NCI-H1105 (cell line): Measurements from ENCODE around the gene CD38.
"Not testable (repeated sequence)": the region's sequence is repeated elsewhere in the genome, so short reads cannot be mapped to it uniquely, and the experiment has no call there.

Source experiments
- DNase-seq: peaks from one replicate; lab custom pipeline; 2025; lab: John Stamatoyannopoulos, UW

CD38 gene

DNA sequence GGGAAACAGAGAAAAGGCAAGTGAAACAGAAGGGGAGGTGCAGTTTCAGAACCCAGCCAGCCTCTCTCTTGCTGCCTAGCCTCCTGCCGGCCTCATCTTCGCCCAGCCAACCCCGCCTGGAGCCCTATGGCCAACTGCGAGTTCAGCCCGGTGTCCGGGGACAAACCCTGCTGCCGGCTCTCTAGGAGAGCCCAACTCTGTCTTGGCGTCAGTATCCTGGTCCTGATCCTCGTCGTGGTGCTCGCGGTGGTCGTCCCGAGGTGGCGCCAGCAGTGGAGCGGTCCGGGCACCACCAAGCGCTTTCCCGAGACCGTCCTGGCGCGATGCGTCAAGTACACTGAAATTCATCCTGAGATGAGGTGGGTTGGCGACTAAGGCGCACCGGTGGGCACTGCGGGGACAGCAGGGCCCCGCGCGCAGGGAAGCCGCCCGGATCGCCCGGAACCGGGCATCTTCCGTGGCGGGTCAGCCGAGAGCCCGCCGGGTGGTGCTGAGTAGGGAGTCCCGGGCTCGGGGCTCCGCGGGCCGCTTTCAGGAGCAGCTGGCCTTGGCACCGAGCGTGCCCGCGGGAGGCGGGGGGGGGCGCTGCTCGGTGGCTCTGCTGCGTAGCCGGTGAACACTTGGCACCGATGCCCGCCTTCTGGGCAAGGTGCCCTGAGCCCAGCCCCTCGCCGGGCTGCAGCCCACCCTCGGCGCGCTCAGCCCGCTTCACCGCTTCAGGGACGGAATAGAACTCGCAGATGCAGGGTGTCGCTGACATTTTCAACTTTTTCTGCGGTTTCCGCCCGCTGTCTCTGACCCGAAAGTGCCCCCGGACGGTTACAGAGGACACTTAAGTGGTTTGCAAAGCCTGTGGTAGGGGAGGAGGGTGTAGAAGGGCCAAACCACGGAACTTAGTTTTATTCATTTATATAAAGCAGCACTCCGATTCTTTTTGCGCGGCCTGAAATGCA is at the start of gene CD38:
Gene CD38, plus strand, starts transcription at position 40 of the 953 bp plus-strand sequence. Its CDS starts 87 bp downstream, at position 127.
- no peak for DNase-seq

DNA sequence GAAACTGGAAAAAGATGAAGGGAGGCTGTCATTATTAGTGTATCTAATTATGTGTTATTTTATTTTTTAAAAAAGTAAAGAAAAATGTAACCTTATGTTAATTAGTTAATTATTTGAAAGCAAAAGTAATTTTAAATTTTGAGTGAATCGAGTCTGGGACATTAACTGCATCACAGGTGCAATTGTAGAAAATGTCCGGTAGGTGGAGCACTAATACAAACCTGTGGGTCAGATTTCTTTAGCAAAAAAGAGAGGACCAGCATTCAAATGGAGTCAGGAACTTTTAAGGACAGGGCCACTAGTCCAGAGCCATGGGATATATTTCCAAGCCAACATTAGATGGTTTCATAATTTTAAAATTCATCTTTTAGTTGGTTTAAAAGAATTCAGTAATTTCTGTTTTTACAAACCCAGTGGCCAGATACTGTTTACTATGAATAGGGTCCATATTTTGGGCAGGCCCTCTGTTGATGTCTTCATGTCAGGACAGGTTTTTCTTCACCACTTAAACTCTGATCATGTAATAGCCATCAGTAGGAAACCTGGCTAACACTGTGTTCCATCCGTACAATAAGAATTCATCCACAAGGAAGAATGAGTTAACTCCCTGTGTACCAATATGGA is 48.1 kb upstream of the CD38 start:
- DNase-seq = no peak

DNA sequence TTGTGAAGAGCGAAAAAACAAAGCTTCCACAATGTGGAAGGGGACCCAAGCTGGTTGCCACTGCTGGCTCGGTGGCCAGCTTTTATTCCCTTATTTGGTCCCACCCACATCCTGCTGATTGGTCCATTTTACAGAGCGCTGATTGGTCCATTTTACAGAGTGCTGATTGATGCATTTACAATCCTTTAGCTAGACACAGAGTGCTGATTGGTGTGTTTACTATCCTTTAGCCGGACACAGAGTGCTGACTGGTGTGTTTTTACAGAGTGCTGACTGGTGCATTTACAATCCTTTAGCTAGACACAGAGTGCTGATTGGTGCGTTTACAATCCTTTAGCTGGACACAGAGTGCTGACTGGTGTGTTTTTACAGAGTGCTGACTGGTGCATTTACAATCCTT is 45.1 kb upstream of the CD38 start:
- DNase-seq = not testable (repeated sequence)

DNA sequence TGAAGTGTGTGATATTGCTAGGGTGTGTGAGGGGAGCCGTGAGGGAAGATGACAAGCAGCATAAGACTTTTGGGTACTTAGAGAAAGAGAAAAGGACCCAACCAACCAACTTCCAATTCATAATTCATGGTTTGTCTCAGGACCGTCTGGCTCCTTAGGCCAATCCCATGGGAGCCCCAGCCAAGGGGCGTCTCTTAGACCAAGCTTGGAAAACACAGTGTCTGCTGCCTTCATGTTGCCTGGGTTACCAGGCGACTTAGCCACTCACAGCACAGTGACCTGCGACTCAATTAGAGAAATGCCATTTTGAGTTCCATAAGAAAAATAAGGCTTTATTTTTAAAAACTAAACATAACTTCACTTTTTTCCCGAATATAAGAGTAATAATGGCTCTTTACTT is 42.6 kb upstream of the CD38 start:
- DNase-seq = no peak

DNA sequence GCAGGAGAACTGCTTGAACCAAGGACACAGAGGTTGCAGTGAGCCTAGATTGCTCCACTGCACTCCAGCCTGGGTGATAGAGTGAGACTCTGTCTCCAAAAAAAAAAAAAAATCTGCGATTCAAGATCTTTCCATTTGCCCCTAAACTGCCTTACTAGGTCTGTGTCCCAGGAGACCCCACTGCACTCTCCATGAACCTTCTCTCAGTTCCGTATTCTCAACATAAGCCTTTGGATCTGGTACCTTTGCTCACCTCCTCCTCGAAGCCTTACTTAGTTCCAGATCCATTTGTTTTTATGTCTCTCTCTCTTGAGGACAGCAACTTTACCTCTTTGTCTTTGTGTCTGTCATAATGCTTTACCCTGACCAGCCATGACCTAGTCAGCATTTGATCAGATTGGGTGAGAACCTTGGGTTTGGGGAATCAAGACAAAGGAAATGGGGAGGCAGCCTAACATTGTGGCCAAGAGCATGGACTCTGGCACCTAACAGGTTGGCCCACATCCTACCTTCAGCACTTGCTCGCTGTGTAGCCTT is 41.5 kb upstream of the CD38 start:
- DNase-seq = no peak

DNA sequence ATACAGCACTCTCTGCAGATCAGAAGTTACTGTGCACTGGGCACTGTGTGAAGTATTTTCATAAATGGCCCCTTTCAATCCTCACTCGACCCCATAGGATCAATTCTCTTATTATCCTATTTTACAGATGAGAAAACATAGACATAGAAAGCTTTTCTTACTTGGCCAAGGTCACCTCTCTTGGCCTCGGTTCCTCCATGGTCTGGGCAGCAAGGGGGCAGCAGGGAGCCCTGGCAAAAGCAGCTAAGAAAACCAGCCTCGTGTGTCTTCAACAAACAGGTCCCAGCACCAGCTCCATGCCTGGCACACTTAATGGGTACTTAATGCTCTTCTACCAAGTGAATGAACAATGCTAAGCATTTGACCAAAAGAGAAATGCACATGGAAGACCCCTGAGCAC is 40.9 kb upstream of the CD38 start:
- no peak for DNase-seq

DNA sequence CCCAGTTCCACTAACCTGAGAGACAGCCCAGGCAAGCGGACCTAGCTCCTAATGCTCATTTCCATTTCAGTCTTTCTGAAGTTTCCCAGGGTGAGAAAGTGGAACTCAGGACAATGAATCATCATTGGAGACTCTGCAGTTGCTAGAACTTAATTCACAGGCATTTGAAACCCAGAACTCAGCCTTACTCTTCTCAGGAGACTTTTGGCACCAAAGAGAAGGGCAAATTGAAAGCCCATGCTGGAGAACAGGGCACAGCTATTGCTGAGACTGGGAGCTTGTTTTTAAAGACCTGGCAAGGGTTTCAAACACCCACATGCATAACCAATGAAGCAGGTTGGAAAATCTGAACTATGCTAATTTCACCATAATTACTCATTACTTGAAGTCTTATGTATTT is 39.3 kb upstream of the CD38 start:
- DNase-seq = no peak

DNA sequence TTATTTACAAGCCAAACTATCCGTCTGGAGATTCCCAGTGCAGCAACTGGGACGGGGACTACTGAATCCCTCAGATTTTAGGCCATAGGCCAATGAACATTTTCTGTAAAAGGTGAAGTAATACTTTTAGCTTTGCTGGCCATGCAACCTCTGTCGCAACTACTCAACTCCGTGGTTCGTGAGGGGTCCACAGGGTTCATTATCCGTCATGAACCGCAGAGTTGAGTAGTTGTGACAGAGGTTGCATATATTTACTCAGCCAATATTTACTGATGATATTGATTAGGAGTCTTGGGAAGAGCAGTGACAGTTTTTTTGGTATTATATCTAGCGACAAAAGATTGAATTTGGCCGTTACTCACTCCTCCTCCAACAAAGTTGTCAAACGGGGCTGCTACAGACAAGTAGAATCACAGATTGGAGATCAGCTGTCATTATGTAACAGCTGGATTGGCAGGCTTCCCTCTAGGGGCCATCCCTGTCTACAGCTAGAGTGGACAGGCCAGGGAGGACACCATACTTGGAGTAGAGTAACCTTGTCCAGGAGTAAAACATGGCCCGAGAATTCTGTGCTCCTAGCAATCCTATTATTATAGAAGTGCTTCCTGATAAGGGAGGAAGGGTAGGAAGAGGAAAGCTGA is 37.2 kb upstream of the CD38 start:
- DNase-seq = no peak

DNA sequence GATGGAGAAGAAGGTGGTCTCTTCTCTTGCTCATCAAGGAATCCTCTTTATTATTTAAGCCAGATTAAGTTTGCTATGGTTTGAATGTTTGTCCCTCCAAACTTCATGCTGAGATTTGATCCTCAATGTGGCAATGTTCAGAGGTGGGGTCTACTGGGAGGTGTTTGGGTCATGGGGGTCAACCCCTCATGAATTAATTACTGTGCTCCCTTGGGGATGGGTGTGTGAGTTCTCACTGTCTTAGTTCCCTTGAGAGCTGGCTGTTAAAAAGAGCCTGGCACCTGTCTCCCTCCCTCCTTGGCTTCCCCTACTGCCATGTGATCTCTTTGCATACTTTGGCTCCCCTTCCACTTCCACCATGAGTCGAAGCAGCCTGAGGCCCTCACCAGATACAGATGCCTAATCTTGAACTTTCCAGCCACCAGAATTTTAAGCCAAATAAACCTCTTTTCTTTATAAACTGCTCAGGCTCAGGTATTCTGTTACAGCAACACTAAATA is 36.0 kb upstream of the CD38 start:
- DNase-seq = no peak

DNA sequence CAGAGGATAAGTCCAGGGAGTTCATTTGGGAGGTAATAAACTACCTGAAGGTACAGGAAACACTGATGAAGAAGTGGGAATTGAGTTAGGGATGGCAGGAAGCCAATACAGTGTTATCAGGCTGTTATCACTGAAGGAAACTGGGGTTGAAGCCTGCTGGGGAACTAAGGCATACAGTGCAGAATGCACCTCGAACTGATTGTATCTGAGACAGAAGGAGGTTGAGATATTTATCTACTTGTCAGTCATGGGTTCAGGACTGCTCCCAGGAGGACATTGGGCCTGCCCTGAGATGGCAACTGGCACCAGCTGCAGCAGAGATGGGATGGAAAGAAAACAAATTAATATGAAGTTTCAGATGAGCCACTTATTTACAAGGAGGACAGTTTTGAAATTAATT is 35.5 kb upstream of the CD38 start:
- no peak for DNase-seq

DNA sequence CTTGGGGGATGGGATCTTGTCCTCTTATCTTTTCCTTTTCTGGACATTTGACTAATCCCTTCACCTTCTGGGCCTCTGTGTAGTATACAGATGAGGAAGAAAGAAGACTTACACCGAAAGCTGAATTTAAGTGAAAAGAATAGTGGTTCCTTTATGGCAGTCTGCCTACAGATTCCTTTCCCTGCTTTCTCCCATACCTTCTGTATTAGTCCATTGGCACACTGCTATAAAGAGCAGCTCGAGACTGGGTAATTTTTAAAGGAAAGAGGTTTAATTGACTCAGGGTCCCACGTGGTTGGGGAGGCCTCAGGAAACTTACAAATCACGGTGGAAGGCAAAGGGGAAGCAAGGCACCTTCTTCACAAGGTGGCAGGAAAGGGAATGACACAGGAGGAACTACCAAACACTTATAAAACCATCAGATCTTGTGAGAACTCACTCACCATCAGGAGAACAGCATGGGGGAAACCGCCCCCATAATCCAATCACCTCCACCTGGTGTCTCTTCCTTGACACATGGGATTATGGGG is 34.0 kb upstream of the CD38 start:
- no peak for DNase-seq

DNA sequence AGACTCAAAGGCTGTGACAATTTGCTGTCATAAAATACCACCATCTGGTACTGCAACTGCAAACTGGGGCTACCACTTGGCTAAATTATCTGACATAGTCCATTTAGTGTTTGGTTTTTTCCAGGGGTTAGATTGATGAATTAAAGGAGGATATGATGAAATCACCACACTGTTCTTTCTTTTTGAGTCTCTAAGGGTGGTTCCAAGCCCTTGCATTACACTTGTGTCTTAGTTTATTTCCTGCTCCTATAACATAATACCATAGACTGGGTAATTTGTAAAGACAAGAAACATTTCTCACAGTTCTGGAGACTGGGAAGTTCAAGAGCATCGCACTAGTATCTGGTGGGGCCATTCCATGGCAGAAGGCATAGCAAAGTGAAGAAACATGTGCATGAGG is 32.0 kb upstream of the CD38 start:
- DNase-seq = no peak

DNA sequence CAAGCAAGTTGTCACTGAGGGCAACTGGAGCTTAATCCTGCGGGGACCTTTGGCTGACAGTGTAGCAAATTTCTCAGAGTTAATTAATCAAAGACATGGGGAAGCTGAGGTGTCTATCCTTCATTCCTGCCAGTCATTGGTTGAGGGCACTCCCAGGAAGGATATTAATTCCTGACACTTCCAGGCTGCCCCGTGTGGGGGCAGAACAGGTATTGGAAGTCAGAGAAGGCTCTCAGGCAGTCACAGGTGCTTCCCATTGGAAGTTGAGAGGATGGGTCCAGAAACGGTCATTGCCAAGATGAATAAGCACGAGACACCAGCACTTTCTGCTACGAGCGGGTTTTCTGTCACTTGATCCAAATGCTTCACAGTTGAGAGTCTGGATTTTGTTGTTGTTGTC is 29.1 kb upstream of the CD38 start:
- DNase-seq = no peak

DNA sequence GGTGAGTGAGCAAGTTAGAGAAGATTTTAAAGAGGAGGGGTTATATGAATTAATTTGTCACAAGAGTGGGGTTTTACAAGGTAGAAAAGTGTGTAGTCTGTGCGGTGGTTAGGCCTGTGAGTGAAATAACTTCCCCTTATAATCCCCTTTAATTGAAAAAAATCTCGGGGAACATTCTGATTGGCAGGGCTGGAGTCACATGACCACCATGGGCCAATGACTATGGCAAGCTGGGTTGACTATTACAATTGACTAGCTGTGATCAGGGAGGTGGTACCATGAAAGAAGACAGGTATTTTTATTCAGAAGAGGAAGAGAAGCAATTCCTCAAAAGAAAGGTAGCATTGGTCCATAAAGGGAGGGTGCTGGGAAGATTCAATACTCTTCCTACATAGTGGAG is 27.0 kb upstream of the CD38 start:
- no peak for DNase-seq

DNA sequence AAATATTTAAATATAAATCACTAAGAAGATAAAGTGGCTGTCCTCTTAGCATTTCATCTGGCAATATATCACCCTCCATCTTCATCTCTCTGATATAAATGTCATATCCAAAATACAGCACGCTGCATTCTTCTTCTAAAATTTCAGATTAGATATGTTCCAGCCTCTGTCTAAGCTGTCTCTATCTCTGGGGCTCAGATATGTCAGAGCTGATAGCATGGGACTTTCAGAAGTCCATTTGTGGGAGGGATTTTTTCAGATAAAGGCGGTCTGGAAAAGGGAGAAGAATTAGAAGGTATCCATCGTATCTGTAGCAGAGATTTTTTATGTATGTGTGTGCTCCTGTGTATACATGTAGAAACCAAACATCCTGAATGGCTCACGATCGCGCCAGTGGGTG is 25.0 kb upstream of the CD38 start:
- DNase-seq = no peak

DNA sequence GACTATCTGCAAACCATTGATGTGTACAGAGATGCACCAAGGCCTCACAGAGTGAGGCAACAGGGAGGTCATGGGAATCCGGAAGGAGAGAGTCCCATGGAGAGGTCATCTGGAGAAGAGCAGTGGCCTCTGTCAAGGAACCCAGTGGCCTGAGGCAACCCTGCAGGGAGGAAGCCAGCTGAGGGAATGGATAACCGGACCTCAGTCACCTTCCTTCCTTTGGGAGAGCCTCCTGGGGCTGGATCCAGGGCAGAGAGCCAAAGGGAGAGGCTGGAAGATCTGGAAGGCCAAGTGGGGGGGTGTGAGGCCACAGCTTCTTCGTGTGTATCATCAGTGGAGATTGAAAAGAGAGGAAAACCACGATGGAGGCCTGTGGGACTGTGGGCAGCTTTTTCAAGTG is 24.3 kb upstream of the CD38 start:
- DNase-seq = no peak

DNA sequence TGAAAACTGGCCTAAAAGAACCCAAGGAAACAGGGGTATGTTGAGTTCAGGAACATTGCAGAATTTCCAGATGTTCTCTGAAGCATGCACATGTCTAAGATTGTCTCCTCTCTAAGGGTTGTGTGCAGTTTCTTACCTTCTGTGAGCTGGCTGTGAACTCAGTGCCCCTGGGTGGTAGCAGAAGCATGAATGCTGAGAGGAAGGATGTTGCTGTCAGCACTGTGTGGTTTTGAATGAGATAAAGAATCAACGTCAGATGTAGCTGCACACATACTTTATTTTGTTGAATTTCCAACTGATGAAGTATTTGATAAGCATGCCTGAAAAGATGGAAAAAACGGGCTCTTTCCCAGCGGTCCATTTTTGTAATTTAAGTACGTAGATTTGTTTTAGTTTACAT is 23.8 kb upstream of the CD38 start:
- no peak for DNase-seq

DNA sequence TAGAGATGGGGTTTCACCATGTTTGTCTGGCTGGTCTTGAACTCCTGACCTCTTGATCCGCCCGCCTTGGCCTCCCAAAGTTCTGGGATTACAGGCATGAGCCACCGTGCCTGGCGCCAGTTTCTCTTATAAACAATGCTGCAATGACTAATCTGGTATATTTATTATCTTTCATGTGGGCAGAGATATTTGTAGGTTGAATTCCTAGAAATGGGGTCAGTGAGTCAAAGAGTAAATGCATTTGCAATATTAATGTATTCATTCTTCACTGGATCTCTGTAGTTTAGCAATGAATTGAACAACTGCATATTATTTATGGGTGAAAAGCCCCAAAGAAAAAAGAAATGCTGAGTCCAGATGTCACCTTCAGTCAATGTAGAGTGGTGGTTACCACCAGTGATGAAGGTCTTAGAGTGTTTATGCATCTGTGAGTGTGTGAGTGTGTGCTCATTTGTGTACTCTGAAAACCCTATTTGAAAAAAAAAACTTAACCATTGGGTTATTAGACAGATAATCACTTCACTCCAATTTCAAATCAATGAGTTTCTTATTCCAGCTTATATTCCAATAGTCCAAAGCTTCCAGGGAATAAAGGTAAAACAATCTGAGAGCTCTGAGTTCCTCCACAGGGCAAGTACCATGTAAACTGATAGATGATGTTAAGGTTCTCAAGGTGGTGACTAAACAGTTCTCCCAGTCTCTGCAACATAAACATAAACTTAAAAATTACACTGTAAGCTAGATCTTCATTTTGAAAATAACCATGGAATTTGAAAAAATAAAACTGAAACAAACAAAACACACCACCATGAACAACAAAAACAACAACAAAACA is 22.6 kb upstream of the CD38 start:
- no peak for DNase-seq

DNA sequence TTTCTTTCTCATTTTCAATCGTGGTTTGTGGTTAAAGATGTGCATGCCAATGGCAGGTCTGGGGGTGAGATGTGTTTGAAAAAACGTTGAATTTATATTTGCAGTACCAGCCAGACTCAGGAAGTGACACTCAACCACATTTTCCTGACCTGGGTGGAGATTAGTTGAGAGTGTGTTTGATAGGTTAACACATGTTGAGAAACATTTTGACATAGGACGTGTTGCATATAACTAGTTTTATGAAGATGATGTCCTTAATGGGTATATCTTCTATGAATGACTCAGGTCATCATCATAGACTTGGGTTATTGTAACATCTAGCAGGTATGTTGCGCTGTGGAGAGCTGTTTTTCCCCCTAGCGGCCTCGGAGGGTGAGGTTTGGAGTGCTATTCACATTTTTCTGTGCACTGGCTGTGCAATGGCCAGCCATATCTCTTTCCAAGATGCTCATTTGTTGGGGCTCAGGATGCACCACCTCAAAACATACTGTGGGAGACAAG is 21.7 kb upstream of the CD38 start:
- no peak for DNase-seq

DNA sequence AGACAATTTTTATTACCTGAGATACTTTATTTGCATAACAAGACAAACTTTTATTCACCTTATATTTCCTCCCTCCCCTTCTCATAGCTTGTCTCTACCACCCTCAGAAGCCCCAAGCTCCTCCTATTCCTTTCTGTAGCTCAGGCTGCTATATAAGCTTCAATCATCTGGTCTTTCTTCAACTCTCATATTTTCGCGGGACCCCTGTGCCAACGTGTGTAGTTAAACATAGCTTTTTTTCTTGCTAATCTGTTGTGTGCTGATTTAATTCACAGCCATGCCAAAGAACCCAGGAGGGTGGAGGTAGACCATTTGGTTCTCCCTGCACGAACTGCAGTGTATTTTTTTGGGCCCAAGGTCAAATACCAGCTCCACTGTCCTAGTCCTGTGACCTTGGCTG is 21.1 kb upstream of the CD38 start:
- DNase-seq = no peak

DNA sequence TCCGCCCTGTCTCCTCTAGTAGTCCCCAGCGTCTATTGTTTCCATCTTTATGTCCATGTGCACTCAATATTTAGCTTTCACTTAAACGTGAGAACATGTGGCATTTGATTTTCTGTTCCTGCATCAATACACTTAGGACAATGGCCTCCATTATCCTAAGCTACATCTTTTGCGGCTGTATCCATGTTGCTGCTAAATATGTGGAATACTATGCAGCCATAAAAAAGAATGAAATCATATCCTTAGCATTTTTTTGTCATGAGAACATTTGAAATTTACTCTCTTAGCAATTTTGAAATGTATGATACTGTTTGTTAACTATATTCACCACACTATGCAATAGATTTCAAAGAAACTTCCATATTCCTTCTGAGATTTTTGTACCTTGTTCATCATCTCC is 19.8 kb upstream of the CD38 start:
- DNase-seq = no peak
